GM23338 (cell line): Measurements from ENCODE around the gene BRI3. TPM values are rescaled to one million over a fixed set of nuclear protein-coding genes. Genes with fewer than 3 reads are reported as not detected.
A peak's percentile ranks its signal among the peaks of the same experiment; 100 is the strongest.

Experiments
- ATAC-seq: fragments of 200-7000 bp; cut with Tn5 transposase; 3 replicates; pipeline ENCODE4 v1.9.1; 2020
- DNase-seq: peaks from one replicate; pipeline ENCODE4 v3.0.0-alpha.2; 2015; ENCODE audit warnings: low spot score
- H2AFZ ChIP-seq: fragments of 200-600 bp; sonication (generic); 2 replicates; pipeline ENCODE4 v1.8.0; 2016; ENCODE audit warnings: antibody characterized with exemption, mild to moderate bottlenecking, moderate library complexity
- H3F3A ChIP-seq: fragments of 200-600 bp; sonication (generic); replicated peaks from 2 replicates; pipeline ENCODE4 v1.8.0; 2017; ENCODE audit warnings: antibody characterized with exemption, mixed run types, low read depth
- H3K27ac ChIP-seq: fragments of 200-600 bp; sonication (generic); 2 replicates; pipeline ENCODE4 v1.6.1; 2016; ENCODE audit warnings: low read depth
- H3K27me3 ChIP-seq: fragments of 200-600 bp; sonication (generic); 2 replicates; pipeline ENCODE4 v1.8.0; 2016; ENCODE audit warnings: mild to moderate bottlenecking, mixed run types, moderate library complexity; ENCODE audit not compliant: insufficient read depth
- H3K36me3 ChIP-seq: fragments of 200-600 bp; sonication (generic); 2 replicates; pipeline ENCODE4 v1.8.0; 2016; ENCODE audit warnings: mild to moderate bottlenecking; ENCODE audit not compliant: insufficient read depth
- H3K4me1 ChIP-seq: fragments of 200-600 bp; sonication (generic); 2 replicates; pipeline ENCODE4 v1.8.0; 2016; ENCODE audit warnings: mild to moderate bottlenecking, moderate library complexity; ENCODE audit not compliant: insufficient read depth
- H3K4me2 ChIP-seq: fragments of 200-600 bp; sonication (generic); 2 replicates; pipeline ENCODE4 v1.7.1; 2017; ENCODE audit warnings: mixed run types
- H3K4me3 ChIP-seq: fragments of 200-600 bp; sonication (generic); 2 replicates; pipeline ENCODE4 v1.6.1; 2016; ENCODE audit warnings: mixed run types
- H3K79me2 ChIP-seq: fragments of 200-600 bp; sonication (generic); replicated peaks from 2 replicates; pipeline ENCODE4 v1.8.0; 2017; ENCODE audit warnings: mild to moderate bottlenecking; ENCODE audit not compliant: insufficient read depth
- H3K9me2 ChIP-seq: fragments of 200-600 bp; sonication (generic); 2 replicates; pipeline ENCODE4 v1.8.0; 2017; ENCODE audit not compliant: insufficient read depth
- H4K20me1 ChIP-seq: fragments of 200-600 bp; sonication (generic); replicated peaks from 2 replicates; pipeline ENCODE4 v1.8.0; 2017; ENCODE audit warnings: mild to moderate bottlenecking; ENCODE audit not compliant: insufficient read depth
- H3K27ac Mint-ChIP-seq: 2 replicates; pipeline ENCODE4 v1.8.0; 2020; ENCODE audit warnings: inconsistent platforms, mild to moderate bottlenecking, moderate library complexity, mixed read lengths
- H3K27me3 Mint-ChIP-seq: 3 replicates; pipeline ENCODE4 v1.8.0; 2022; ENCODE audit warnings: low read depth, mild to moderate bottlenecking, moderate library complexity, mixed read lengths, inconsistent platforms; ENCODE audit not compliant: insufficient read depth, poor library complexity
- H3K36me3 Mint-ChIP-seq: 3 replicates; pipeline ENCODE4 v1.8.0; 2021; ENCODE audit warnings: low read depth, mild to moderate bottlenecking, inconsistent platforms, moderate library complexity, mixed read lengths
- H3K4me1 Mint-ChIP-seq: 3 replicates; pipeline ENCODE4 v1.8.0; 2020; ENCODE audit warnings: mild to moderate bottlenecking, inconsistent platforms, mixed read lengths
- H3K4me3 Mint-ChIP-seq: 3 replicates; pipeline ENCODE4 v1.8.0; 2021; ENCODE audit warnings: moderate library complexity, mild to moderate bottlenecking, inconsistent platforms, mixed read lengths
- H3K9me3 Mint-ChIP-seq: 3 replicates; pipeline ENCODE4 v1.8.0; 2020; ENCODE audit warnings: moderate library complexity, mild to moderate bottlenecking, inconsistent platforms, mixed read lengths
- CREB1 ChIP-seq: fragments of 250-450 bp; sonication (Bioruptor Pico); IDR thresholded peaks from 2 replicates; pipeline ENCODE4 v1.5.0; 2020; ENCODE audit warnings: low read depth, mild to moderate bottlenecking, moderate library complexity
- EZH2 ChIP-seq: fragments of 200-600 bp; sonication (generic); IDR thresholded peaks from one replicate; pipeline ENCODE4 v1.8.0; 2017; ENCODE audit warnings: antibody characterized with exemption, mild to moderate bottlenecking, low read depth; ENCODE audit not compliant: unreplicated experiment
- EZH2phosphoT487 ChIP-seq: fragments of 200-600 bp; sonication (generic); IDR thresholded peaks from one replicate; pipeline ENCODE4 v1.8.1; 2018; ENCODE audit warnings: antibody characterized with exemption; ENCODE audit not compliant: unreplicated experiment
- JUNB ChIP-seq: IDR thresholded peaks from one replicate; pipeline ENCODE4 v1.6.1; 2016; ENCODE audit warnings: antibody characterized with exemption; ENCODE audit not compliant: unreplicated experiment
- NANOG ChIP-seq: IDR thresholded peaks from 2 replicates; pipeline ENCODE4 v1.6.1; 2016; ENCODE audit warnings: antibody characterized with exemption, borderline replicate concordance
- POLR2AphosphoS5 ChIP-seq: IDR thresholded peaks from 2 replicates; pipeline ENCODE4 v1.6.1; 2016; ENCODE audit warnings: antibody characterized with exemption, low read depth
- REST ChIP-seq: IDR thresholded peaks from one replicate; pipeline ENCODE4 v1.6.1; 2018; ENCODE audit warnings: antibody characterized with exemption; ENCODE audit not compliant: unreplicated experiment
- STAT1 ChIP-seq: IDR thresholded peaks from one replicate; pipeline ENCODE4 v1.6.1; 2016; ENCODE audit warnings: antibody characterized with exemption; ENCODE audit not compliant: unreplicated experiment
- ZNF114 ChIP-seq: fragments of 250-450 bp; sonication (Bioruptor Pico); IDR thresholded peaks from 2 replicates; pipeline ENCODE4 v1.5.0; 2020; ENCODE audit warnings: mild to moderate bottlenecking, moderate library complexity
- ZNF331 ChIP-seq: fragments of 250-450 bp; sonication (Bioruptor Pico); IDR thresholded peaks from 2 replicates; pipeline ENCODE4 v1.5.0; 2020; ENCODE audit warnings: low read depth, mild to moderate bottlenecking, moderate library complexity
- polyA plus RNA-seq: library from polyadenylated mRNA; unstranded; fragments of >200 nt; fragmentation: Nextera tagmentation; extraction: Ambion mirVana; gene quantifications from 2 replicates; pipeline ENCODE4 v1.2.1, GENCODE V29; 2016
- total RNA-seq: library from RNA; depleted of rRNA; stranded (reverse); fragments of >200 nt; shearing (Covaris generic); gene quantifications from 2 replicates; pipeline ENCODE4 v1.2.3, GENCODE V29; 2014
- TF ChIP-seq, protein P1 (sequence below), 2 experiments: fragments of 200-600 bp in 1 of 2; sonication (generic) in 1 of 2; conservative IDR thresholded peaks; 2 replicates each; pipeline versions ENCODE4 v1.5.1 to v1.6.1; 2016 to 2017; ENCODE audit warnings: antibody characterized with exemption in 2 of 2, low read depth in 2 of 2, mild to moderate bottlenecking in 2 of 2, moderate library complexity in 1 of 2
- TF ChIP-seq, protein P2 (sequence below): IDR thresholded peaks from 2 replicates; pipeline ENCODE4 v1.6.1; 2016; ENCODE audit warnings: antibody characterized with exemption

Gene BRI3
- total and polyA plus RNA-seq, 2 experiments from 2014 or later: 21.7 to 66.1 TPM

GRCh38 chr7:98303176-98303865 is 21.8 kb downstream of the BRI3 start (continued):
- TF ChIP-seq, protein P1, sequence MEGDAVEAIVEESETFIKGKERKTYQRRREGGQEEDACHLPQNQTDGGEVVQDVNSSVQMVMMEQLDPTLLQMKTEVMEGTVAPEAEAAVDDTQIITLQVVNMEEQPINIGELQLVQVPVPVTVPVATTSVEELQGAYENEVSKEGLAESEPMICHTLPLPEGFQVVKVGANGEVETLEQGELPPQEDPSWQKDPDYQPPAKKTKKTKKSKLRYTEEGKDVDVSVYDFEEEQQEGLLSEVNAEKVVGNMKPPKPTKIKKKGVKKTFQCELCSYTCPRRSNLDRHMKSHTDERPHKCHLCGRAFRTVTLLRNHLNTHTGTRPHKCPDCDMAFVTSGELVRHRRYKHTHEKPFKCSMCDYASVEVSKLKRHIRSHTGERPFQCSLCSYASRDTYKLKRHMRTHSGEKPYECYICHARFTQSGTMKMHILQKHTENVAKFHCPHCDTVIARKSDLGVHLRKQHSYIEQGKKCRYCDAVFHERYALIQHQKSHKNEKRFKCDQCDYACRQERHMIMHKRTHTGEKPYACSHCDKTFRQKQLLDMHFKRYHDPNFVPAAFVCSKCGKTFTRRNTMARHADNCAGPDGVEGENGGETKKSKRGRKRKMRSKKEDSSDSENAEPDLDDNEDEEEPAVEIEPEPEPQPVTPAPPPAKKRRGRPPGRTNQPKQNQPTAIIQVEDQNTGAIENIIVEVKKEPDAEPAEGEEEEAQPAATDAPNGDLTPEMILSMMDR (conservative IDR thresholded peaks at IDR 0.05; ENCODE audit: low read depth in 2 of 2): no peak
- TF ChIP-seq JUNB (no peak), STAT1 (no peak), CREB1 (CRISPR knock-in tag) (no peak), ZNF114 (no peak)

DNA sequence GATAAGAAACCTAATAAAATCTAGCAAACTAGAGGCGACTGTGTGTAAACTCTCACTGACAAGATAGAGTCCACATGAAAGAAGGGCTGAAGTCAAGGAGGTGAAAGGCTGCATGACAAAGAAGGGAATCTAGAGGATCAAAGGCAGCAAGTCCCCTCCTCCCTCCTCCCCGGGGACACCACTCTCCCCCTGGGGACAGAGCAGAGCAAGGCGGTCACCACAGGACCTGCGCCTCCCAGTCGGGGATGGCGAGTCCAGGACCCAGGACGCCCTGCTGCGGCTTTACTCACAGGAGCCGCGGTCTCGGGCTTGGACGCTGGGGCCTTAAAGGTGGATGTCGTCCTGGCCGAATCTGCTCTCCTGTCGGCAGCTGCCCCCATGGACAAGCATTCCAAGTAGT is 22.4 kb downstream of the BRI3 start:
- H3K27me3 ChIP-seq: no peaks in the 10 kb centered on the region
- Mint-ChIP-seq H3K27ac (no peak overlapping the region), H3K4me3 (no peak overlapping the region), H3K4me1 (peaks cover 11% of the 10 kb centered on the region), H3K9me3 (no peaks in the 10 kb centered on the region), H3K27me3 (peaks cover 11% of the 10 kb centered on the region), H3K36me3 (peaks cover 72% of the 10 kb centered on the region)
- no peak overlapping the region for H3K27ac ChIP-seq
- no peaks in the 10 kb centered on the region for H3K9me2 ChIP-seq
- DNase-seq (peak; percentile 43), ATAC-seq (peak; percentile 78)
- H4K20me1 ChIP-seq: peaks cover 9% of the 10 kb centered on the region; the same call in 1 of the 2 replicates
- H3K4me2 ChIP-seq: no peak overlapping the region
- H3F3A ChIP-seq: no peaks in the 10 kb centered on the region; the same call in 1 of the 2 replicates
- no peak overlapping the region for H2AFZ ChIP-seq
- no peaks in the 10 kb centered on the region; the same call in 1 of the 2 replicates for H3K79me2 ChIP-seq
- no peaks in the 10 kb centered on the region; the same call in 1 of the 2 replicates for H3K4me1 ChIP-seq
- H3K36me3 ChIP-seq: peaks cover 18% of the 10 kb centered on the region
- no peak overlapping the region for H3K4me3 ChIP-seq
- TF ChIP-seq EZH2 (no peak), ZNF114 (no peak), STAT1 (no peak), NANOG (no peak), POLR2AphosphoS5 (no peak), CREB1 (CRISPR knock-in tag) (no peak), ZNF331 (no peak), EZH2phosphoT487 (no peak), REST (no peak)
- TF ChIP-seq, protein P2, sequence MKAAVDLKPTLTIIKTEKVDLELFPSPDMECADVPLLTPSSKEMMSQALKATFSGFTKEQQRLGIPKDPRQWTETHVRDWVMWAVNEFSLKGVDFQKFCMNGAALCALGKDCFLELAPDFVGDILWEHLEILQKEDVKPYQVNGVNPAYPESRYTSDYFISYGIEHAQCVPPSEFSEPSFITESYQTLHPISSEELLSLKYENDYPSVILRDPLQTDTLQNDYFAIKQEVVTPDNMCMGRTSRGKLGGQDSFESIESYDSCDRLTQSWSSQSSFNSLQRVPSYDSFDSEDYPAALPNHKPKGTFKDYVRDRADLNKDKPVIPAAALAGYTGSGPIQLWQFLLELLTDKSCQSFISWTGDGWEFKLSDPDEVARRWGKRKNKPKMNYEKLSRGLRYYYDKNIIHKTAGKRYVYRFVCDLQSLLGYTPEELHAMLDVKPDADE: no peak
- TF ChIP-seq, protein P1 (conservative IDR thresholded peaks at IDR 0.05; ENCODE audit: low read depth in 2 of 2): no peak
